Liver (tissue), 3 donors: ENCODE data around the gene KPNB1.

Experiments used
- CTCF ChIP-seq: fragments of 150-350 bp; IDR thresholded peaks from 2 replicates; pipeline ENCODE4 v1.5.1; 2017; ENCODE audit warnings: improper control_type of control experiment, low read depth, low read length; ENCODE audit not compliant: missing input control
- GABPA ChIP-seq, 2 donors: IDR thresholded peaks in 1 of 2; conservative IDR thresholded peaks in 1 of 2; 2 replicates each; pipeline ENCODE4 v1.6.1; 2016; ENCODE audit warnings: antibody characterized with exemption in 2 of 2, mild to moderate bottlenecking in 1 of 2, moderate library complexity in 1 of 2
- HNF4G ChIP-seq: IDR thresholded peaks from 2 replicates; pipeline ENCODE4 v1.6.1; 2016; ENCODE audit warnings: antibody characterized with exemption
- NR2F2 ChIP-seq: IDR thresholded peaks from 2 replicates; pipeline ENCODE4 v1.6.1; 2016; ENCODE audit warnings: antibody characterized with exemption
- RAD21 ChIP-seq, 2 donors: IDR thresholded peaks; 2 replicates each; pipeline ENCODE4 v1.6.1; 2016; ENCODE audit warnings: antibody characterized with exemption in 2 of 2, mild to moderate bottlenecking in 2 of 2
- REST ChIP-seq: IDR thresholded peaks from 2 replicates; pipeline ENCODE4 v1.6.1; 2016; ENCODE audit warnings: antibody characterized with exemption, mild to moderate bottlenecking
- RXRA ChIP-seq, 2 donors: IDR thresholded peaks; 2 replicates each; pipeline ENCODE4 v1.6.1; 2017 to 2018; ENCODE audit warnings: antibody characterized with exemption in 2 of 2, mild to moderate bottlenecking in 1 of 2
- SP1 ChIP-seq: IDR thresholded peaks from 2 replicates; pipeline ENCODE4 v1.6.1; 2018; ENCODE audit warnings: antibody characterized with exemption, mild to moderate bottlenecking
- TAF1 ChIP-seq: conservative IDR thresholded peaks from 2 replicates; pipeline ENCODE4 v1.6.1; 2016; ENCODE audit warnings: antibody characterized with exemption, mild to moderate bottlenecking
- YY1 ChIP-seq: IDR thresholded peaks from 2 replicates; pipeline ENCODE4 v1.6.1; 2016; ENCODE audit warnings: antibody characterized with exemption, mild to moderate bottlenecking
- donor health status: healthy.
- donor health status: healthy.

GRCh38 chr17:47705536-47706530 is 56.1 kb downstream of the KPNB1 start:
- TF ChIP-seq REST (no peak), SP1 (no peak), CTCF (no peak), HNF4G (no peak), GABPA (IDR thresholded peaks at IDR 0.05 in 1 of 2, conservative IDR thresholded peaks at IDR 0.05 in 1 of 2) (no peak), YY1 (no peak), RXRA (IDR thresholded peaks at IDR 0.05) (no peak), NR2F2 (no peak), TAF1 (no peak), RAD21 (IDR thresholded peaks at IDR 0.05) (no peak)
